ENCODE data around the gene ALAS1.
A peak's percentile ranks its signal among the peaks of the same experiment; 100 is the strongest.
"Not testable (repeated sequence)": the region's sequence is repeated elsewhere in the genome, so short reads cannot be mapped to it uniquely, and the experiment has no call there.

ALAS1 gene

GRCh38 chr3:52197842-52198625 lies at the start of gene ALAS1:
ALAS1 (plus strand) TSS chr3:52198160; CDS start chr3:52199242, 1,082 bp downstream.
- peak; percentile 89 for DNase-seq

GRCh38 chr3:52149021-52149420 lies 48.9 kb upstream of the ALAS1 start:
- no peak for DNase-seq

GRCh38 chr3:52149726-52150125 lies 48.2 kb upstream of the ALAS1 start:
- DNase-seq, result no peak

DNA sequence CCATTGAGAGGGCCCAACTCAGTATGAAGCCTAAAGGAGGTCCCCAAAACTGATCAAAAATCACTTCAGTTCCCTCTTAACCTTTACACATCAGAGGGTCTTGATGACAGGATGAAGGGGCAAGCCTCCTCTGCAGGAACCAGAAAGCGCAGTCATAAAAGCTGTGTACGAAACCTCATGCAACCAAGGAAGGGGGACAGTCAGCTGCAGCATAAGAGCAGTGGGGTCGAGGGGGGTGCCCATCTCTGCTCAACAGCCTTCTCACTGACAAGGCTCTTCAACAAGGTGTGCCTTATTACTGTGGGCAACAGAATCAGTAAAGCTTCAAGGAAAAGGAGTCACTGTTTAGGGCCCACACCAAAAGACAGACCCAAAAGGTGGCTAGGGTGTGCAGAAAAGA lies 47.6 kb upstream of the ALAS1 start:
- DNase-seq, result no peak

DNA sequence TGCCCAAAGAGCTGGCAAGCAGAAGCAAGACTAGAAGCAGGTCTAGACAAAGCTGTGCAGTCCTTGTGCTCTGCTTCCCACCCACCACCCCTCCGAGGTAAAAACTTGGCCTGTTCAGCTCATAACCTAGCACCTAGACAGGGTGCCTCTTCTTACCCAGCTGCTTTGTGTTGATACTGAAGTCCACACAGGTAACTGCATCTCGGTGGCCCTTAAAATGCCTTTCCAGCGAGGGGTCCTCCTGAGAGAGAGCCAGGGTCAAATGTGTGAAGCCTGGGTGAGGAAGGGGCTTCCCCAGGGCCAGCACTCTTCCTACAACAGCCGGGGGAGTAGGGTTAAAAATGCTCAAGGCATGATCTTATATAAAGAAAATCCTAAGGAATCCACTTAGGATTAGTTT lies 47.1 kb upstream of the ALAS1 start:
- DNase-seq, result no peak

- not testable (repeated sequence) for DNase-seq
These were observed 46.0 kb upstream of the ALAS1 start for GRCh38 chr3:52151991-52152390.

GRCh38 chr3:52153389-52154096 lies 44.4 kb upstream of the ALAS1 start:
- peak; percentile 9 for DNase-seq

- peak; percentile 99 for DNase-seq
These were observed 43.5 kb upstream of the ALAS1 start, which contains the start of gene POC1A for GRCh38 chr3:52154135-52155094. POC1A (minus strand) TSS chr3:52154423; CDS start chr3:52154372, 51 bp downstream.

DNA sequence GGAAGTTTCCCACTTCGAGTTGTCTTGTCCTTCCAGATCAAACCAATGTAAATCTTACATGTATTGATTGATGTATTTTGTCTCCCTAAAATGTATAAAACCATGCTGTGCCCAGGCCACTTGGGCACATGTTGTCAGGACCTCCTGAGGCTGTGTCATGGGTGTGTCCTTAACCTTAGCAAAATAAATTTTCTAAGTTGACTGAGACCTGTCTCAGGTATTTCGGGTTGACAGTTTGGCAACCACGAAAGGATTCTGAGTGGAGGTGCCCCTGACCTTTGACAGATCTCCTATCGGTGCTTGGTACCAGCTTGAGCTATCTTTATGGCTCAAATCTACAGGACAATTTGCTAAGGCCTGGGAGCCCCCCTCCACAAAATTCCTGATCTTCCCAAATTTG lies 42.0 kb upstream of the ALAS1 start:
- DNase-seq, result no peak

GRCh38 chr3:52159503-52159902 lies 38.5 kb upstream of the ALAS1 start:
- DNase-seq, result no peak

- no peak for DNase-seq
These were observed 35.6 kb upstream of the ALAS1 start for GRCh38 chr3:52162250-52162872.

DNA sequence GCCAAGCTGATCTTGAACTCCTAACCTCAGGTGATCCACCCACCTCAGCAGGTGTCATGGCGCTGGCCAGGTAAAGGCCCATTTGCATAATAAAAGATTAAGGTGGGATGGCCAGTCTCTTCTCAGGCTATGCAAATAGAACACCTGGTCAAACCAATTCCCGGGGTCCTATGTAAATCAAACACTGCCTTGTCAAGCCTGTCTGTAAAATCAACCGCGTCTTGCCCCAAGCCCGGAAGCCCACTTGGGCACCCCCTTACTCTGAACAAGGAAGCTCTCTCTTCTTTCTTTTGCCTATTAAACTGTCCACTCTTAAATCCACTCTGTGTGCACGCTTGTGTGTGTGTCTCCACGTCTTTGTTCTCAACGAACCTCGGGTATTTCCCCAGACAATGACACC lies 30.7 kb upstream of the ALAS1 start:
- no peak for DNase-seq

DNA sequence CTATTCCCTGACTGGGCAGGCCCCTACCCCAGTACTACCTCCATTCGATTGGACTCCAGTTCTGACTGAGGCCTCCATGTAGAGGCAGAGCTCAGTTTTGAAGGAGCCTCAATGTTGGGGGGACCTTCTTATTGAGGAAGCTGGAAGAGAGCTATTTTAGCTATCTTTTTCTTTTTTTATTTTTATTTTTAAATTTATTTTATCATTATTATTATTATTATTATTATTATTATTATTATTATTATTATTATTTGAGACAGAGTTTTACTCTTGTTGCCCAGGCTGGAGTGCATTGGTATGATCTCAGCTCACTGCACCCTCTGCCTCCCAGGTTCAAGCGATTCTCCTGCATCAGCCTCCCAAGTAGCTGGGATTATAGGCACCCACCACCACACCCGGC lies 27.7 kb upstream of the ALAS1 start:
- not testable (repeated sequence) for DNase-seq

DNA sequence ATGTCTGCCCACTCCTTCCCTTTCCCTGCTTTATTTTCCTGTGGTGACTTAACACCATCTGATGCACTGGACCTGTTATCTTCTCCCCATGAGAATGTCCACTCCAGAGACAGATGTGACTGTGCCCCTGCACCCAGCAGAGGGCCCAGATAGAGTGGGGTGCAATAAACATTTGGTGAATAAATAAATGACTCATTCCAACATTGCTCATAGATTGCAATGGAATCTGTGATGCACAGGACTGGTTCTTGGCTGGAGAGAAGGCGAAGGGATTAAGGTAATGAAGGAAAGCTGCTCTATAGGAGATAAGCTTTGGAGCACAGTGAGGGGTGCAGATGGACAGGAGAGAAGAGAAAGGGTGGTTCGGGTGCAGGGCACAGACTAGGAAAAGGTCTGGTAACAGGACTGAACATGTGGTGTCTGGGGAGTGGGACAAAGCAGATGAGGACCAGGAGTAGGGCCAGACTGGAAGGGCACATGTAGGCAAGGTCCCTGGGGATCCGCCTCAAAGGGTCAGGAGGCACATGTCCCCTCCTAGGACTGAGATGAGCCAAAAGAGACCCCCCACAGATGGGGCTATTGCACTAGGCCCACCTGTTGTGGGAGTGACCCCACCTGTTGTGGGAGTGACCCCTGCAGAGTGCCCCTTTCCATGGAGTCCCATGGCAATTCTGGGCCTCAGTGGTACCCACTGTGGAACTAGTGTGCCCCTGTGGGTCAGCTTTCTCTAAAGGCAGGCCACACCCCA lies 26.3 kb upstream of the ALAS1 start:
- DNase-seq, result peak; percentile 15

DNA sequence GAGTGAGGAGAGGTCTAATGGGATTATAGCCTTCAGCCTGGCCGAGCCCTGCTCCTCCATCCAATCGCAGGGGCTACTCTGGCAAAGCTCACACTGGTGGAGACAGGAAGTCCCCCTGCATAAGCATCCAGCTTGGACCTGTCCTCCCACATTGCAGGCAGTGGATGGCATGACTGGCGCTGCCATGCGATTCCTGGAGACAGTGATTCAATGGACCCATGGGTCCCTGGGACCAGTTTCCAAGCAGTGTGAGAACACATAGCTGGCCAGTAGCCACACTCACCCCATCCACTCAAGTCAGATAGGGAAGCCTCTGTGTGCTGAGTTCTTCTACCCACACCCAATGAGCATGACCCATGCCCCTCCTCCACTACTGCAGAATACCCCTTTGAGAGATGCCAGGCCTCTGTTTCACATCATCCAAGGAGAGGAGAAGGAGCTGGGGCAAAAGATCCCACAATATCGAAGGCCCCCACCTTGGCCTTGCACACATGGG lies 25.6 kb upstream of the ALAS1 start:
- DNase-seq, result no peak

DNA sequence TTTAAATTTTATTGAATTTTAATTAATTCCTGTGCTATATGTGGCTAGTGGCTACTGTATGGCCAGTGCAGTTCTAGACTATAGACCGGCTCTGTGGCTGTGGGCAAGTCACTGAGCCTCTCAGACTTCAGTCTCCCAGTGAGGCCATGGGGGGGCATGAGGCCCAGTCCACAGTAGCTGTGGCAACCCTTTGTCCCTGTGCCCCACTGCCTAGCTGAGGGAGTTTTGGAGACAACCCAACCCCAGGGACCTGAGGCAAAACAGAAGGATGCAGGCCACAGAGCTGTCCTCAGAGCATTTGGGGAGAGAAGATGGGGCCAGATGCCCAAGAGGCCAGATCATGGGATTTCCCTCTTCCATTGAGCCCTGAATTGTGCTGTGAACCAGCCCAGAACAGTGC lies 24.9 kb upstream of the ALAS1 start:
- DNase-seq, result no peak

DNA sequence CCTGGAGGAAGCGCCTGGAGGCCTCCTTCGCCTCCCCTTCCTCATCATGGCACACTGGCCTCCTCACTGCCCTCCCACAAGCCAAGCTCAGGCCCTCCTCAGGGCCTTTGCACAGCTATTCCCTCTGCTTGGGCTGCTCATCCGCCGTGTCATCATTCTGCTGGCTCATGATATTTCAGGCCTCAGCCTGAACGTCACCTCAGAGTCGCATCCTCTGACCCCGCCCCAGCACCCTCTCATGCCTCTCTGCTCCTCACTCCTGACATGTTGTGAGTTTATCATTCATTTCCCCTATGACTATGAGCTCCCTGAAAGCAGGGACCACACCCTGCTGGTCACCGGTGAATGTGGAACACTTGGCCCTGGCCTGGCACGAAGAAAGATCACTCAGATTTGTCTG lies 23.1 kb upstream of the ALAS1 start:
- no peak for DNase-seq

DNA sequence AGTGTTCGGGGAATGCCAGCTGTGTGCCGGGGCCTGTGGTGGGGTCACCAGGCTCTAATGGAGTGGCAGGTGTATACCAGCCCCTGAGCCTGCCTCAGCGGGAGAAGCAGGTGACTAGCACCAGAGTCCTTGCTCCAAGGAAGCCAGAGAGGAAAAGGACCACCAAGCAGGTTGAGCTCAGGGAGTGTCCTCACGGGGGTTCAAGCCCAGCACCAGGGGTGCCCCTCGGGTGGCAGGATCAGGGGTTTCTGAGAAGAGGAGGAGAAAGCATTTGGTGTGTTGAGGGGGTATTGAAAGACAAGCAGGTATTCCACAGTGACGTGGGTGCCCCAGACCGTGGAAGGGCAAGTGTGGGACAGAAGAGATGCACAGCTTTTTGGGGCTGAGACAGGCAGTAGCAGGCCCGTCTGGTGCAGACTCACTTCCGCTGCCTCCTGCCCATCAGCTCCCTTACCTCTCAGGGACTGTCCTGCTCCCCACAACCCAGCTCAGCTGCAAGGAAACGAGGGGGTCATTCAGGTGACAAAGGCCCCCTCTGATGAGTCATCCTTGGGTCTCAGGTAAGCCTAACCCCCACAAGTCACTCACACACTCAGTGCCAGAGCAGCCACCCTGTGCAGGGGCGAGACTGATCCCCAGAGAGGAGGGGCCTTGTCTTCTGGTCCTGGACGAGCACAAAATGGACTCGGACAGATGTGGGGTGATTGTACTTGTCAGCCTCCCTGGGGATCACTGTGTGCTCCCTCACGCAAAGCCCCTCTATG lies 22.4 kb upstream of the ALAS1 start:
- DNase-seq, result no peak

DNA sequence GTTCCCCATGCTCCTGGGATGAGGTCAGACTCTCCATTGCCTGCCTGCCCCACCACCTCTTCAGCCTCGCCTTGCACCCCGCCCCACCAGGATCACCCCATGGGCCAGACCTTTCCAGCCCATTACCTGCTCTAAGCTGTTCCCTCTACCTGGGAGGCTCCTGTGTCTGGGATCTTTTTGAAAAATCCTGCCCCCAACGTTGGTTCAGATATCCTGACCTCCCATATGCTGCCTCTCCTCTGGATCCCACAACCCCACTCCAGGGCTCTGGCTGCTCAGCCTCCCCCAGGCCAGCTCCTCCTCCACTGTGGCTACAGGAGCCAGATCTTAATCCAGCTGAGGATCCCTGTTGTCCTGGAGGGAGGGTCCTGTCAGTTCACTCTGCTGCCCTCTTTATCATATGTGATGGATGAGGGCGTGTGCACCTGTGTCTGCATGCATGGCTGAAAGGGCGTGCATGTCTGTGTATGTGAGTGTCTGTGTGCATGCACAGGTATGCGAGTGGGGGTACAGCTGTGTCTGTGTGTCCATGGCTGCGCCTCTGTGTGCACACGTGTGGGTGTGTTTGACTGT lies 21.7 kb upstream of the ALAS1 start:
- no peak for DNase-seq

- no peak for DNase-seq
These were observed 20.8 kb upstream of the ALAS1 start for GRCh38 chr3:52176951-52177700.

Measured in fibroblast of upper back skin (primary cell).